CD1c-positive myeloid dendritic cell (primary cell): ENCODE measurements around the gene ME2.
"Not testable (repeated sequence)": the region's sequence is repeated elsewhere in the genome, so short reads cannot be mapped to it uniquely, and the experiment has no call there.

Experiments
- DNase-seq: peaks from one replicate; pipeline ENCODE4 v3.0.0-alpha.2; 2016; ENCODE audit errors: extremely low spot score

The ME2 gene

GRCh38 chr18:50861617-50862016, 17.3 kb upstream of the ME2 start:
- DNase-seq = no peak

- DNase-seq = peak; percentile 80
Observed at GRCh38 chr18:50862401-50862800, 16.5 kb upstream of the ME2 start.

GRCh38 chr18:50863840-50864375, 15.0 kb upstream of the ME2 start:
- no peak for DNase-seq

- peak; percentile 31 for DNase-seq
Observed at GRCh38 chr18:50866765-50867164, 12.2 kb upstream of the ME2 start.

GRCh38 chr18:50869150-50869549, 9.8 kb upstream of the ME2 start:
- no peak for DNase-seq

- DNase-seq = no peak
Observed at GRCh38 chr18:50870138-50870845, 8.6 kb upstream of the ME2 start.

GRCh38 chr18:50871846-50872245, 7.1 kb upstream of the ME2 start:
- DNase-seq = no peak

- no peak for DNase-seq
Observed at GRCh38 chr18:50875966-50876536, 2.9 kb upstream of the ME2 start.

GRCh38 chr18:50877545-50878265, 1.2 kb upstream of the ME2 start:
- DNase-seq = no peak

GRCh38 chr18:50879302-50880118, 592 bp downstream of the ME2 start:
- DNase-seq = peak; percentile 24

- DNase-seq = no peak
Observed at GRCh38 chr18:50880119-50880465, 1.2 kb downstream of the ME2 start.

GRCh38 chr18:50880944-50881343, 2.0 kb downstream of the ME2 start:
- DNase-seq = not testable (repeated sequence)

GRCh38 chr18:50886929-50887328, 8.0 kb downstream of the ME2 start:
- no peak for DNase-seq

- DNase-seq = no peak
Observed at GRCh38 chr18:50895350-50896045, 16.6 kb downstream of the ME2 start.

- DNase-seq = no peak
Observed at GRCh38 chr18:50896093-50896492, 17.2 kb downstream of the ME2 start.

- DNase-seq = no peak
Observed at GRCh38 chr18:50898919-50899318, 20.0 kb downstream of the ME2 start.

- no peak for DNase-seq
Observed at GRCh38 chr18:50902797-50903196, 23.9 kb downstream of the ME2 start.

- DNase-seq = no peak
Observed at GRCh38 chr18:50906843-50907242, 27.9 kb downstream of the ME2 start.

- DNase-seq = no peak
Observed at GRCh38 chr18:50909261-50909660, 30.3 kb downstream of the ME2 start.

GRCh38 chr18:50911006-50911405, 32.1 kb downstream of the ME2 start:
- DNase-seq = no peak

- no peak for DNase-seq
Observed at GRCh38 chr18:50917021-50917420, 38.1 kb downstream of the ME2 start.
